ENCODE results near the gene CCDC120.

CCDC120 gene

DNA sequence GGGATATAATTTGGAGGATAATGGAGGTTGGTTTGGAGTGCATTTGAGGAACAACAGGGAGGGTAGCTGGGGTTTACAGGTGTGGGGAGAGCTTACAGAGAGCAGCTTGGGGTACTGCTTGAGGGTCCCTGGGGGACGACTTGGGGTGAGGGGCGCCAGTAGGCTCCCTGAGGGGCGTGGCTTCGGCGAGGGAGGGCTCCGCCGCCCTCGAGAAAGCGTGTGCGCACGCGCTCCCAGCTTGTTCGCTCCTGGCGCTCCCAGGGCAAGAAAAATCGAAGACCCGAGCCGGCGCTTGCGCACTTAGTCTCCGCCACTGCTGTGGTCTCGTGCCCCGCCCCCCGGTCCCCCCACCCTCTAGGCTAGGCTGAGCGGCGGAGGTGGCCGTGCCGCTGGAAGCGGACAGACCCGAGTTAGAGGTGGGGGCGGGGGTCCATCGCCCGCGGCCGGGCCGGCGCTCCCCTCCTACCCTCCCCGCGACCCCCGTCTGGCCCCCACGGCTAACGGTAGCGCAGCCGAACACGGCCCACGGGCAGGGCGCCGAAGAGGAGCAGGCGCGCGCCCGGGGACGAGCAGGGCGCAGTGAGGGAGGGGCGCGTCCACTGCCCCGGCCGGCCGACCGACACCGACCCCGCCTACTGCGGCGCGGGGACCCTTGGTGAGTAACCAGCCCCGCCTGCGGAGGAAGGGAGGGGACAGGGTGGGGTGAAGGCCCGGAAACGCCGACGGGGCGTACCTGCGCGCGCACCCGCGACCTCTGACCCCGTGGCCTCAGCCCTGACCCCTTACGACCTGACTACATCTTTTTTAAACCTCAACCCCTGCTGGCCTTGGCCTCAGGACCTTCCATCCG is 5.4 kb upstream of the CCDC120 start:
- no peak for TF ChIP-seq CTCF (conservative IDR thresholded peaks at IDR 0.05; ENCODE audit: low read length)
- peak; percentile 31 for DNase-seq (ENCODE audit: low read depth)
- H3K4me3 ChIP-seq (ENCODE audit: low read length) = peak overlapping the region; percentile 54

DNA sequence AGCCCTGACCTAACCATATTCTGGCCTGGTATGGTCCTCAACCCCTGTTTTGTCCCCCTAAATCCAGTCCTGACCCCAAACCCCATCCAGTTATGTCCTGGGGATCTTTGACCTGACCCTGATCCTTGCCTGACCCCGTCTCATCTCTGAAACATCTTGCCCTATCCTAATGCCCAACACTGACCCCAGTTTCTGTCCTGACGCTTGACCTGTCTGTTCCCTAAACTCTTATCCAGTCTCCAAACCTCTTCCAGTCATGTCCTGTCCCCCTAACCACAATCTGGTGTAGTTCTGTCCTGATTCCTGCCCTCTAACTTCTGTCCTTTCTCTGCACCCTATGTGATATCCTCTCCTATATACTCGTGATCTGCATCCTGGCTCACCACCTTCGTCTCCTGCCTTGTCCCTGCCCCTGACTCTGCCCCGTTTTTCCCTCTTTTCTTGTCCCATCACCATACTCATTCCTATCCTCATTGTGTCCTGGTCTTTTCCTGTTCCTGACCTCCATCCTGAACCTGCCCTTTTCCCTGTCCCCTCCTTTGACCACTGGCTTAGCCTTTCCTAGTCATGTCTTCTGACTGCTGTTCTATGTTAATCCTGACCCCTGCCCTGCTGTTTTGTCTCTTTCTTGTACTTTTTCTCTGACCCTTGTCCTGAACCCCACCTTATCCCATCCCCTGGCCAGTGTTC is 4.6 kb upstream of the CCDC120 start:
- no peak for TF ChIP-seq CTCF (conservative IDR thresholded peaks at IDR 0.05; ENCODE audit: low read length)
- no peak for DNase-seq (ENCODE audit: low read depth)
- peak overlapping the region; percentile 54 for H3K4me3 ChIP-seq (ENCODE audit: low read length)

DNA sequence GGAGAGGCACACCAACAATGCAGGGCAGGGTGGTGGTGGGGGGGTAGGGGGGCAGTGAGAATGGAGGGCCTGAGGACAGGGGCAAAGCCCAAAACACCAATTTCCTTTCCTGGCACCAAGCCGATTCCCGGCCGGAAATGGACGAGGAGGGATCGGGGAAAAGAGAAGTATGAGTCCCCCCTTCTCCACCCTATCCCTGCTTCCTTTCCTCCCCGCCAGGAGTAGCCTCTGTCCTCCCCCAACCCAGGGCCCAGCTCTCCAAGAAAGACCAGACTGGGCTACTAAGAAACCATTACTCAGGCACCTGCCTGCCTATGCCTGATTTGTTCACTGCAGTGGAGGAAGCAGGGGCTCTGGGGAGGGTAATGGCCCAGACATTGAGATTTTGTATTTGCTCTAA is 402 bp downstream of the CCDC120 start:
- TF ChIP-seq CTCF (conservative IDR thresholded peaks at IDR 0.05; ENCODE audit: low read length) = no peak
- H3K4me3 ChIP-seq (ENCODE audit: low read length) = no peak overlapping the region
- DNase-seq (ENCODE audit: low read depth) = no peak

- DNase-seq (ENCODE audit: low read depth) = no peak
- H3K4me3 ChIP-seq (ENCODE audit: low read length) = no peak overlapping the region
- no peak for TF ChIP-seq CTCF (conservative IDR thresholded peaks at IDR 0.05; ENCODE audit: low read length)
These were observed 884 bp downstream of the CCDC120 start for GRCh38 chrX:49059681-49060085.

- DNase-seq (ENCODE audit: low read depth) = no peak
- no peak for TF ChIP-seq CTCF (conservative IDR thresholded peaks at IDR 0.05; ENCODE audit: low read length)
- H3K4me3 ChIP-seq (ENCODE audit: low read length) = no peak overlapping the region
These were observed 2.1 kb downstream of the CCDC120 start for GRCh38 chrX:49060914-49061313.

GRCh38 chrX:49061490-49061889 is 2.7 kb downstream of the CCDC120 start:
- no peak overlapping the region for H3K4me3 ChIP-seq (ENCODE audit: low read length)
- no peak for DNase-seq (ENCODE audit: low read depth)
- TF ChIP-seq CTCF (conservative IDR thresholded peaks at IDR 0.05; ENCODE audit: low read length) = no peak

DNA sequence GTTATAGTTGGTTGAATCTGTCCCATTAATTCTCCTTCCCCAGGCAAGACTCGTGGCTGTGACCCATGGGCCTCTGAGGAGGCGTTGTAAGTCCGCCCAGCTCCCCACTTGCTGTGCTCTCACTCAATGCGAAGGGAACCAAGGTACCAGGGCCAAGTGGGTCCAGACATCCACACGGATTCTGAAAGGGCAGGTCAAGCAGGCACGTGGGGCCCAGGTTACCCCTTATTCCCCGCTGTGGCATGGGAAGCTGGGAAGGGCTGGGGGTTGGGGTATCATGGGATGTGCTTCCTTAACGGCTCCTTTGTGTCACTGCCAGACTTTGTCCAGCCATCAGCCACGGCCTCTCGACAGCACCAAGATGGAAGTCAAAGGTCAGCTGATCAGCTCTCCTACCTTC is 3.1 kb downstream of the CCDC120 start:
- H3K4me3 ChIP-seq (ENCODE audit: low read length) = no peak overlapping the region
- no peak for TF ChIP-seq CTCF (conservative IDR thresholded peaks at IDR 0.05; ENCODE audit: low read length)

More for the DNA sequence above, 3.1 kb downstream of the CCDC120 start:
- no peak for DNase-seq (ENCODE audit: low read depth)

Measured in AG10803 (cell line).